ENCODE data around the gene STARD7.
A peak's percentile ranks its signal among the peaks of the same experiment; 100 is the strongest.
"Not testable (repeated sequence)": the region's sequence is repeated elsewhere in the genome, so short reads cannot be mapped to it uniquely, and the experiment has no call there.

STARD7 gene

GRCh38 chr2:96160366-96160765, 48.3 kb downstream of the STARD7 start:
- not testable (repeated sequence) for DNase-seq

DNA sequence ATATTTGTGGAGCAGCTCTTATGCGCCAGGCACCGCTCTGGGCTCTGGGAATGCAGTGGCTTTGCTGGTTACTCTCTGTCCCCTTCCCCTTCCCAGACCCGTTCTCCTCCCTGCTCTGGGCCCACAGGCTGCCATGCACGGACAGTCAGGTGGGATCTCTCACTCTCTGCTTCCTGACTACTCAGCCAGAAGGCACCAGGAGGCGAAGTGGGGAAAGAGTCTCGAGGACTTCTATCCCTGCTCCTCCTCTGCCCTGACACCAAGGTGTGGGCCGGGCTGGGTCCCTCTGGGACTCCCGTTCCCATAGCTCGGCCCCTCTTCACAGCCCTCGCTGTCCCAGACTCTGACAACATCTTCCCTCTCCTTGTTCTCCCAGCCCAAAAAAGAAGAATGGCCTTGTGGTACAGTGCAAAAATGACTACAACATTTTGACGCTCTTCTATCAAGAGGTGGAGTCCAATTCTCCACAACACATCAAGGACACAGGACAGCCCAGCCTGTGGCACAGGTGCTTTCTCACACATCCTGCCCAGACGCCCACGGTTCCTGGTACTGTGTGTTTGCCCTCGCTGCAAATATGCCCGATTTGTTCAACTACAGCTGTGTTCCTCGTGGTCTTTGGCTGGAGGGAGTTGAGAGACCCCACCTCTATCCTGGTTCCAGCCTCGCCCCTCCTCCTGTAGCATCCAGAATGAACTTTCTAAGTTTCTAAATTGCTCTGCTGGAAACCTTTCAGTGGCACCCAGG, 49.4 kb downstream of the STARD7 start:
- no peak for DNase-seq

DNA sequence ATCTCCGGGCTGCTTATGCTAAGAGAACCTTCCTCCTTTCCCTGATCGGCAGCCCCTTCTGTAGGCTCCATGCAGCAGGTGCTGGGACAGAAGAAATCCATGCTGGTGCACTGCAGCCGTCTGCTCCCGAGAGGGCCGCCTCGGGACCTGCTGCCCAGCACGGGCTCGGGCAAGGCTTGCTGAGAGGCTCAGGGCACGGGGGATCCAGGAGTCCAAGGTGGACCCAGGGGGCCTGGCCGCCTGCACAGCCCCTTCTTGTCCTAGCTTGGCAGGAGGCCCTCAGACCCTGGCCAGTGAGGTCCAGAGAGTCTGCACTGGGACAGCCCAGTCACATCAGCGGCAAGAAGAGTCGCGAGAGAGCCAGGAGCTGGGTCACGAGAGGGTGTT, 50.1 kb downstream of the STARD7 start:
- DNase-seq: no peak

DNA sequence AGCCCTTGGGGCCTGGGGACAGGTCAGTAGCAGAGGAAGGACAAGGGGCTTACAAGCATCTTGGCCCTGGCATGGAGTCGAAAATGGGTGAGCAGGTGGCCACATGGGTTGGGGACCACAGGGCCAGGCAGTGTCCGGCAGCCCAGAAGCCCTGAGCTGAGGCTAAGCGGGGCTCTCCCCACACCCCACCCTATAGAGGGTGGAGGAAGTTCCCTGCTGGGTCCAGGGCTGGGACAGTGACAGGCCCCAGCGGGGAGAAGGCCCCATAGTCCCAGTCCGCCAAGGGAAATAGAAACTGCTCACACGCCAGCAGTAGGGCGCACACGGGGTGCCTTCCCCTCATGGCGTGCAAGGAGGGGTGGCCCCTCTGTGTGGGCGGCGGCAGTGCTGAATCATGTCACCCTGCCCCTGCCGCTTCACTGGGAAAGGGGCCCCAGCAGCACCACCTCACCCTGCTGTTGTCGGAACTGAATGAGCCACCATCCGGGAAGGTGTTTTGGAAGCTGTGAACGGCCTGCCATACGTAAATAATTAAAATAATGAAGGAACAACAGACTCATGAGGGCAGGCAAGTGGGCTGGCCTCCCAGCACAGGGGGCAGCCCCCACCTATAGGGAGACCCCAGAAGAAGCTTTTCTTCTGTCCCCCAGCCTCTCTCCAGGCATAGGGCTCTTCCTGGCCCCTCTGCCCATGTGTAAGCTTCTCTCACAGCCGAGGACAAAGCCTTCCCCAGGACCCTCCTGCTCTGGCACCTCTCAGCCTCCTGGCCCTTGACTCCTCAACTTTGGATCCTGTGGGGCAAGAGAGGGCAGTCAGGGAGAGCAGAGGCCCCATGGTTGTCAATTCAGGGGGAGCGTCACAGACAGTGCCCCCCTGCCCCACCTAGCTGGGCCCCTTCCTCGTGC, 50.7 kb downstream of the STARD7 start:
- no peak for DNase-seq

- DNase-seq: no peak
These were observed 51.5 kb downstream of the STARD7 start for GRCh38 chr2:96156926-96157648.

DNA sequence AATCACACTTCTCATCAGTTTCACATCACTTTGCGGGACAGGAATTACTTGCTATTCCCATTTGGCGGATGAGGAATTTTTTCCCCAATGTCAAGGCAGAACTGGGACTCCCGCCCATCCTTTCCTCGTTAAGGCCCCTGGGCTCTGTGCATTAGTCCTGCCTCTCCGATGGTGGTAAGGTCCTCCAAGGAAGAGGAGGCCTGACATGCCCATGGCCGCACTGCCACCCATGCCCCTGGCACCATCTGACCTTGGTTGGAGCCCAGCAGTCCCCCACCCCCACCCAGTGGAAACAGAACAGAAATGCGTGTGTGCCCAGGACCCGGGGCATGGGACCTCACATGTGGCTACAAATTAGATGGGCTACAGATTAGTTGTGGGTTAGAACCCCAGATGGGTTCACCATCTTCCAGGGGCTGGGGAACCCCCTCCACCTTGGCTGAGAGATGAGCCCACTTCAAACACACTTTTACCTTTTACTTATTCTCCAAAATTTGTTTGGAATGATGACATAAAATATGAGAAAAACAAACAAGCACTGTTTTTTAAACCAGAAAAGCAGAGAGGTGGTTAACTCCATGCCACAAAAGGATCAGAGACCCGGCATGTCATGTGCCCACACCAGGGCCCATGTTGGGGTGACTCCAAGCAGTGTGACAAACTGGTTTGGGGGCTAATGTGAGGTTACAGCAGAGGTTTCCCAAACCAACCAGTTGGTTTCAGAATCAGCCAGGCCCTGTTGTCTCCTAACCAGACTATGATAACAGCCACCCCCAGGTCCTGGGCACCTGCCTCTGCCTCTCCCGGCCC, 52.4 kb downstream of the STARD7 start:
- DNase-seq: no peak

DNA sequence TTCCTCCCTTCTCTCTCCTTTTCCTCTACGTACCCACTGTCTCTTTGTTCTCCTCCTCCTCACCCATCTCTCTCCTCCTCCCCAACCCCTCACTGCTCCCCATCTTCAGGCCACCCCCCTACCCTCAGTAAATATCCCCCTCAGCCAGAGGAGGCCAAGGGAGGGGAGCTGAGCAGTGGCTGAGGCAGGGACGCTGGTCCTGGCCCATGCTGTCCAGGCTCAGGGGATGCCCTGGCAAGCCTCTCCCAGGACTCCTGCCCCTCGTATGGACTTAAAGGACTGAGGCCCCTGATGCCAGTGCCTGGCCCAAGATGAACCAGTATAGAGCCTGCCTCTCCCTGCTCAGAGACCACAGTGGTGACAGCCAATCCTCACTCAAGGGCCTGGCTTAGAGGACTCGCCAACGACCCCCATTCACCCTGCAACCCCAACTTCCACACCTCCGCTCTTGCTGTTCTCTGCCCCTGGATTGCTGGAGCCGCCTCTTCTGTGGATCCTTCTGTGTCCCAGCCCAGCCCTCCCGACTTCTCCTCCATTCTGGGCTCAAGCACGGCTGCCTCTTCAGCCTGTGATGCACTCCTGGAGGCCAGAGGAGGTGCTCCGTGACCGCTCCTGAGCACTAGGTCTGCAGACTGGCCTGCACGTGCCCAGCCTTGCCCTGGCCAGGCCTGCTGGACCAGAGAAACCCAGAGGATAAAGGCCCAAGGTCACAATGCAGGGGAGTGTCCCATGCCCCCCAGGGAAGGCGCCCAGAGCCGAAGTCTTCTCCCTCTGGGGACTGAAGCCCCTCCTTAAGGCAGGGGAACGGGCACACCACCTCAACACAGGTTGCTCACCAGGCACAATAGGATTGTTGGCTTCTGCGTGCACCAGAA, 53.9 kb downstream of the STARD7 start:
- no peak for DNase-seq

- no peak for DNase-seq
These were observed 54.6 kb downstream of the STARD7 start for GRCh38 chr2:96153991-96154431.

GRCh38 chr2:96153291-96153713, 55.3 kb downstream of the STARD7 start:
- no peak for DNase-seq

- DNase-seq: no peak
These were observed 56.1 kb downstream of the STARD7 start for GRCh38 chr2:96152304-96153161.

DNA sequence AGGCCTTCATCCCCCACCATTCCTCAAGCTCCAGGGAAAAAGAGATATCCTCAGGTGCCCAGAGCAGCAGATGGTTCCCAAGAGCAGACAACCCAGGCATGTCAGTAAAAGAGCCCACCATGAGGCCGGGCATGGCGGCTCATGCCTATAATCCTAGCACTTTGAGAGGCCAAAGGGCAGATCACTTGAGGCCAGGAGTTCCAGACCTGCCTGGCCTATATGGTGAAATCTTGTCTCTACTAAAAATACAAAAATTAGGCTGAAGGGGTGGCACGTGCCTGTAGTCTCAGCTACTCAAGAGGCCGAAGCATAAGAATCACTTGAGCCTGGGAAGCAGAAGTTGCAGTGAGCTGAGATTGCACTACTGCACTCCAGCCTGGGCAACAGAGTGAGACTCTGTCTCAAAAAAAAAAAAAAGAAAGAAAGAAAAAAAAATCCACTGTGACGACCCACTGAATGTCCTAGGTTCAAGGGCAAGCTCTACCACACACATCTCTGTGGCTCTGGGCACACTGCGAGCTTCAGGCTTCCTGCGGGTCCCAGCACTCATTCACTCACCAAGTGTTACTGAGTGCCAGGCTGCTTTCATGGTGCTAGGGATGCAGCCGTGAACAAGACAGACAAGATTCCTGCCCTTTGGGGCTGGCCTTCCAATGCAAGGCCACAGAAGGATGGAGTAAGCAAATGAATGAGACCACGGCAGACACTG, 56.9 kb downstream of the STARD7 start:
- DNase-seq: no peak

GRCh38 chr2:96150791-96151594, 57.6 kb downstream of the STARD7 start:
- no peak for DNase-seq

GRCh38 chr2:96150007-96150640, 58.5 kb downstream of the STARD7 start:
- DNase-seq: no peak

- DNase-seq: peak; percentile 48
These were observed 60.0 kb downstream of the STARD7 start for GRCh38 chr2:96148410-96149217.

- DNase-seq: no peak
These were observed 60.9 kb downstream of the STARD7 start for GRCh38 chr2:96147593-96148201.

GRCh38 chr2:96146881-96147592, 61.6 kb downstream of the STARD7 start:
- DNase-seq: no peak
